Smooth muscle cell (in vitro differentiated cells): ENCODE data around the gene TRIM26. TPM values are rescaled to one million over a fixed set of nuclear protein-coding genes. Genes with fewer than 3 reads are reported as not detected.

ENCODE experiments used
- DNase-seq: peaks from one replicate; lab custom pipeline; 2025; ENCODE audit not compliant: unreplicated experiment; lab: John Stamatoyannopoulos, UW
- H2AFZ ChIP-seq: fragments of 200-600 bp; sonication (generic); 2 replicates; pipeline ENCODE4 v1.6.0; 2016; ENCODE audit warnings: antibody characterized with exemption, low read depth, mild to moderate bottlenecking
- H3F3A ChIP-seq: fragments of 200-600 bp; sonication (generic); 2 replicates; pipeline ENCODE4 v1.6.0; 2017; ENCODE audit warnings: antibody characterized with exemption, low read depth
- H3K27ac ChIP-seq: fragments of 200-600 bp; sonication (generic); 2 replicates; pipeline ENCODE4 v1.5.1; 2016; ENCODE audit warnings: low read depth, mild to moderate bottlenecking
- H3K27me3 ChIP-seq: fragments of 200-600 bp; sonication (generic); 2 replicates; pipeline ENCODE4 v1.6.1; 2016; ENCODE audit warnings: low read depth, mild to moderate bottlenecking
- H3K36me3 ChIP-seq: fragments of 200-600 bp; sonication (generic); 2 replicates; pipeline ENCODE4 v1.5.1; 2016; ENCODE audit warnings: low read depth
- H3K4me1 ChIP-seq: fragments of 200-600 bp; sonication (generic); 2 replicates; pipeline ENCODE4 v1.5.1; 2016; ENCODE audit warnings: low read depth
- H3K4me2 ChIP-seq: fragments of 200-600 bp; sonication (generic); 2 replicates; pipeline ENCODE4 v1.6.0; 2016; ENCODE audit warnings: mild to moderate bottlenecking
- H3K4me3 ChIP-seq: fragments of 200-600 bp; sonication (generic); 2 replicates; pipeline ENCODE4 v1.5.1; 2016; ENCODE audit warnings: mild to moderate bottlenecking
- H3K79me2 ChIP-seq: fragments of 200-600 bp; sonication (generic); 2 replicates; pipeline ENCODE4 v1.6.0; 2016; ENCODE audit warnings: low read depth, mild to moderate bottlenecking
- H3K9ac ChIP-seq: fragments of 200-600 bp; sonication (generic); 2 replicates; pipeline ENCODE4 v1.6.0; 2016; ENCODE audit warnings: low read depth
- H3K9me3 ChIP-seq: fragments of 200-600 bp; sonication (generic); replicated peaks from 2 replicates; pipeline ENCODE4 v1.5.1; 2016; ENCODE audit warnings: low read depth
- H4K20me1 ChIP-seq: fragments of 200-600 bp; sonication (generic); 2 replicates; pipeline ENCODE4 v1.6.0; 2016; ENCODE audit warnings: low read depth
- CTCF ChIP-seq: fragments of 200-600 bp; sonication (generic); IDR thresholded peaks from 2 replicates; pipeline ENCODE4 v1.5.1; 2017; ENCODE audit warnings: borderline replicate concordance, mild to moderate bottlenecking, antibody characterized with exemption; ENCODE audit not compliant: insufficient read depth, poor library complexity, severe bottlenecking
- WGBS: methylation state at CpG from one replicate; pipeline ENCODE4 v1.1.7; 2016; ENCODE audit warnings: low lambda C conversion rate; 5-methylcytosine and 5-hydroxymethylcytosine counted together
- polyA plus RNA-seq: library from polyadenylated mRNA; unstranded; fragments of >200 nt; fragmentation: Nextera tagmentation; extraction: Ambion mirVana; gene quantifications from 2 replicates; pipeline ENCODE4 v1.2.1, GENCODE V29; 2016
- total RNA-seq: library from RNA; depleted of rRNA; stranded (reverse); fragments of >200 nt; gene quantifications from 2 replicates; pipeline ENCODE4 v1.2.3, GENCODE V29; 2014

The TRIM26 gene
- total and polyA plus RNA-seq, 2 experiments from 2014 or later = 17.1 to 21.3 TPM

GRCh38 chr6:30194797-30195690 lies 18.2 kb downstream of the TRIM26 start:
- TF ChIP-seq CTCF = no peak
- no peaks in the 10 kb centered on the region for H3K27me3 ChIP-seq
- no peak for DNase-seq
- H3F3A ChIP-seq = no peaks in the 10 kb centered on the region
- H3K9me3 ChIP-seq = no peaks in the 10 kb centered on the region
- no peak overlapping the region for H3K27ac ChIP-seq
- no peak overlapping the region for H2AFZ ChIP-seq
- H3K4me1 ChIP-seq = no peaks in the 10 kb centered on the region
- H3K36me3 ChIP-seq = peaks cover 8% of the 10 kb centered on the region
- no peak overlapping the region for H3K9ac ChIP-seq
- H3K79me2 ChIP-seq = no peaks in the 10 kb centered on the region
- H4K20me1 ChIP-seq = peaks cover 13% of the 10 kb centered on the region
- no peak overlapping the region for H3K4me3 ChIP-seq
- H3K4me2 ChIP-seq = no peak overlapping the region
- WGBS = 91% methylated on average over 8 of the region's 8 CpGs

- H3K27ac ChIP-seq = no peak overlapping the region
- H4K20me1 ChIP-seq = no peaks in the 10 kb centered on the region
- 88% methylated on average over 7 of the region's 7 CpGs for WGBS
- no peaks in the 10 kb centered on the region for H3K79me2 ChIP-seq
- DNase-seq = no peak
- no peaks in the 10 kb centered on the region for H3F3A ChIP-seq
- no peak overlapping the region for H3K4me3 ChIP-seq
- peaks cover 13% of the 10 kb centered on the region for H3K36me3 ChIP-seq
- no peaks in the 10 kb centered on the region for H3K4me1 ChIP-seq
- H3K9me3 ChIP-seq = no peaks in the 10 kb centered on the region
- H3K9ac ChIP-seq = no peak overlapping the region
- H3K4me2 ChIP-seq = no peak overlapping the region
- no peak for TF ChIP-seq CTCF
- H2AFZ ChIP-seq = no peak overlapping the region
- no peaks in the 10 kb centered on the region for H3K27me3 ChIP-seq
These were observed 21.1 kb downstream of the TRIM26 start for GRCh38 chr6:30192076-30192475.

GRCh38 chr6:30188541-30188940 lies 24.7 kb downstream of the TRIM26 start:
- Histone ChIP-seq H3K36me3 (peaks cover 14% of the 10 kb centered on the region), H3K4me3 (no peak overlapping the region)
- WGBS = 96% methylated on average over 5 of the region's 5 CpGs

More at GRCh38 chr6:30188541-30188940, 24.7 kb downstream of the TRIM26 start:
- Histone ChIP-seq H4K20me1 (no peaks in the 10 kb centered on the region), H3K9ac (no peak overlapping the region), H3K4me1 (no peaks in the 10 kb centered on the region), H3K27me3 (no peaks in the 10 kb centered on the region), H3K4me2 (no peak overlapping the region), H3K27ac (no peak overlapping the region), H2AFZ (no peak overlapping the region), H3K9me3 (no peaks in the 10 kb centered on the region), H3K79me2 (no peaks in the 10 kb centered on the region), H3F3A (no peaks in the 10 kb centered on the region)
- DNase-seq = no peak
- no peak for TF ChIP-seq CTCF
